SJCRH30 (cell line): ENCODE results near the gene SORCS3. TPM values are rescaled to one million over a fixed set of nuclear protein-coding genes. Genes with fewer than 3 reads are reported as not detected.

Source experiments
- DNase-seq, 2 experiments: peaks; one replicate each; pipeline ENCODE4 v3.0.0-alpha.2; 2015 to 2020
- H3K27ac ChIP-seq: fragments of 250-450 bp; sonication (Bioruptor Pico); 2 replicates; pipeline ENCODE4 v1.5.1; 2020; ENCODE audit warnings: mild to moderate bottlenecking, moderate library complexity
- H3K27me3 ChIP-seq: fragments of 250-450 bp; sonication (Bioruptor Pico); 2 replicates; pipeline ENCODE4 v1.5.1; 2020; ENCODE audit warnings: mild to moderate bottlenecking, moderate library complexity
- H3K36me3 ChIP-seq: fragments of 250-450 bp; sonication (Bioruptor Pico); 2 replicates; pipeline ENCODE4 v1.5.1; 2020; ENCODE audit warnings: mild to moderate bottlenecking, moderate library complexity
- H3K4me1 ChIP-seq: fragments of 250-450 bp; sonication (Bioruptor Pico); 2 replicates; pipeline ENCODE4 v1.5.1; 2020; ENCODE audit warnings: mild to moderate bottlenecking, moderate library complexity
- H3K4me3 ChIP-seq: fragments of 250-450 bp; sonication (Bioruptor Pico); 2 replicates; pipeline ENCODE4 v1.5.1; 2020; ENCODE audit warnings: mild to moderate bottlenecking, moderate library complexity
- H3K9me3 ChIP-seq: fragments of 250-450 bp; sonication (Bioruptor Pico); replicated peaks from 2 replicates; pipeline ENCODE4 v1.5.1; 2020; ENCODE audit warnings: mild to moderate bottlenecking, moderate library complexity
- total RNA-seq: library from RNA; depleted of rRNA; stranded (reverse); fragments of >200 nt; shearing (Covaris generic); gene quantifications from 2 replicates; pipeline ENCODE4 v1.2.3, GENCODE V29; 2014

SORCS3 gene
- total RNA-seq, 1 experiment from 2014 or later = not detected

DNA sequence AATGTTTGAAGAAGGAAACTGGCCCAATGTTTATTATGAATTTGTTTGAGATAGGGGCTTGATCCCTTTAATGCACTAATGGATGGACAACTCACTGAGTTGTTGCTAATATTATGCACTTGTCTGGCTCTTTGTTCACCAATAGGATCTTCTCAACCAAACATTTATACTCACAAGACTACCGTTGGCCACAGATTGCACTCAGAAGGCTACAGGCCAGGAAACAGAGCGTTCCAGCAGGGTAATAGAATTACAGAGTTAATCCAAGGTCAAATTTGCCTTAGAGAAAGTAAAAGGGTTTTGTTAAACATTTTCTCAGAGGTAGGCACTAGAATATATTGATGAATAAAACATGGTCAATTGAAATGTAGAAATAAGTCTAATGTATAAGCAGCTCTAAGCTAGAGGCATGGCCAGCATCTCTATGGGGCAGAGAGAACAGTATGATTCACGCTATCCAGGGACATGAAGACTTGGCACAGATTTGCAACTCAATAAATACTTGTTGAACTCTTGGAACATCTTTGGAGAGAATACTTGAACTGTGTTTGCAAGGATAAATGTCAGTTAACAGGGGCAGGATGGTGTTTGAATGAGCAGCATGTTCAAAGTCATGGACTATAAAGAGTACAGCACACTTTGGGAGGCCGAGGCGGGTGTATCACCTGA is 606.9 kb downstream of the SORCS3 start:
- Histone ChIP-seq H3K36me3 (no peaks in the 10 kb centered on the region), H3K9me3 (no peaks in the 10 kb centered on the region), H3K27me3 (no peaks in the 10 kb centered on the region; the same call in 1 of the 2 replicates), H3K4me1 (no peaks in the 10 kb centered on the region), H3K4me3 (no peak overlapping the region), H3K27ac (no peak overlapping the region)
- no peak for DNase-seq

DNA sequence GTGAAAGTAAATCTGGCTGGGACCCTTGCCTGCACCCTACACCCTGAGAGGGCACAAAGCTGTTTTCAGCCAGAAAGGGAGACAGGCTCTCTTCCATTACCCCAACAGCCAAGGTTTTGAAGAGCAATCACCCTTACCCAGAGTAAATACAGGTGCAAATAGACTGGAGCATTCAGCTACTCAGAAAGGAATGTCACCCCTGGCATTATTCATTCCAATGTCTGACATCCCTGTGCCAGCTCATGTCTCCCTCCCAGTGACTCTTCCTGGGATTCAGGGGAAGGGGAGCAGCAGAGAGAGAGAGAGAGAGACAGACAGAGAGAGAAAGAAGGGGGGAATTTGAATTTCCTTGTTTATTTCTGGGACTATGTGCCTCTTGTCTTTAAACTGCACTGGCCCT is 611.8 kb downstream of the SORCS3 start:
- Histone ChIP-seq H3K27me3 (no peaks in the 10 kb centered on the region; the same call in 1 of the 2 replicates), H3K36me3 (no peaks in the 10 kb centered on the region), H3K9me3 (no peaks in the 10 kb centered on the region), H3K27ac (no peak overlapping the region), H3K4me3 (no peak overlapping the region), H3K4me1 (no peaks in the 10 kb centered on the region)
- DNase-seq = no peak

DNA sequence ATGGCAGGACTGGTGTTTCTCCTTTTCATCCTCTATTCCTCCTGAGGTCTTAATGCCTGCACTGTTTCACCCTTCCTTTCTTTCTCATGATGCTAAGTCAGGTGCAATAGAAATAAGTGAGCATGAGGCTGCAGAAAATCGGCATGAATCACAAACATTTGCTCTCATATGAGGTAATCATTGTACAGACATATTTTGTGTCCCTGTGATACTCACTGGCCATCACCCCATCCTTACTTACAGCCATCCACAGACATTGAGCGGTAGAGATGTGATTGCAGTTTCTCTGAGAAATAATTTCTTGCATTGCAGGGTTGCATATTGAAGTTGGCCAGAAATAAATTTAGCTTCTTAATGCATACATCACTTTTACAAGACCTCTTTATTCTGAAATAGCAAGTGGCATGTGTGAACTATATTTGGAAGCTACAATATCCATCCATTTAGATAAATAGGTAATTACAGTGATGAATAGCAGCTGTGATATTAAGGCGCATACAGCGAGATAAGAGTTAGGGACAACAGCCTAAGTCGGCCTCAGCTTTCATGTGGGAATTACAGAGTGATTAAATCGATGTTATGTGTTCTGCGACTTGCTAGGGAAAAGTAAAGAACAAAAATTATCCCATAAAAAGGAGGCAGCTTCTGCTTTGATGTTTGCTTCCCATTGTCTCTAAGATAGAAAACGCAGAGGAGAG is 612.6 kb downstream of the SORCS3 start:
- H3K4me3 ChIP-seq = no peak overlapping the region
- no peaks in the 10 kb centered on the region; the same call in 1 of the 2 replicates for H3K27me3 ChIP-seq
- H3K36me3 ChIP-seq = no peaks in the 10 kb centered on the region
- H3K4me1 ChIP-seq = no peaks in the 10 kb centered on the region
- H3K9me3 ChIP-seq = no peaks in the 10 kb centered on the region
- no peak for DNase-seq
- no peak overlapping the region for H3K27ac ChIP-seq

DNA sequence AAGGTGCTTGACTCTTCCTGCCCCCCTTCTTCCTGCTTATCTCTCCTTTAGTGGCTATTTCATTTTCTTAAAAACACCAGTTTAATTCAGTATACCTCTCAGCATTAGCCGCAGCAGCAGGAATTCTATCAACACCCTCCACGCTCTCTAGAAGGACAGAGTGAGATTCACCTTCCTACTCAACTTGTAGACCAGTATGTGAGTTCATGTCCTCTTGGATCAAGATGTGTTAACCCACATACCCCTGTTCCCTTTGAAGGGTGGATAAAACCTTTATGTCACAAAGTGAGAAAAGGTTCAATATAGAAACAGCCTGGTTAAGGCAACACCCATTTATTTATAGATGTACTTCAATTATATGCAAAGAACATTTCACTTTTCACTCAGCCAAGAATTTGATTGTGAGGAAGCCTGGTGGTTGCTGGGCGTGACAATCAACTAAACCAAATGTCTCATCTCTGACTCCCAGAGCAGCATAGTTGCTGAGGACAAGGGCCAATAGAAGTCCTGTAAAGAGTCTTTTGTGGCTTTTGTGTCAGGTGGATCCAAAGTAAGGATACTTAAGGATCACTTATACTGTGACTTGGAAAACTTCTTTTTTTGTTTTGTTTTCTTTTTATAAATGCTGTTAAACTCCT is 617.1 kb downstream of the SORCS3 start:
- no peaks in the 10 kb centered on the region for H3K4me1 ChIP-seq
- H3K4me3 ChIP-seq = no peak overlapping the region
- no peak overlapping the region for H3K27ac ChIP-seq
- no peaks in the 10 kb centered on the region for H3K36me3 ChIP-seq
- H3K9me3 ChIP-seq = no peaks in the 10 kb centered on the region
- no peaks in the 10 kb centered on the region for H3K27me3 ChIP-seq
- DNase-seq = no peak

DNA sequence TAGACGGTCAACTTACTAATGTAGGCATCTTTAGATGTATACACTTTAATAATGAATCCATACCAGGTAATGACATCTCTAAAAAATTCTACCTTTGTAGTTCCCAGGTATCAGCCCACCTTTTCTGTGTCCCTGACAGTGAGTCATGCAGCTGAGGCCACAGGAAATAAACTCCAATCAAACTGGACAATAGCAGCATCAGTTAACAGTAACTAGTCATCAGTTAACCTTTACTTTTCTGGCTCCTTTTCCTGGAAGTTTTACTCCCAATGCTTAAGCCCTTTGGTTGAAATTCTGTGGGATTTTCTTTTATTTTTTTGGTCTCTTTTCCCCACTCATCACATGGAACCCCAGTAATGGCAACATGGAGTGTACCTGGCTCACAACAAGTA is 617.6 kb downstream of the SORCS3 start:
- H3K4me1 ChIP-seq = no peaks in the 10 kb centered on the region
- no peak for DNase-seq

DNA sequence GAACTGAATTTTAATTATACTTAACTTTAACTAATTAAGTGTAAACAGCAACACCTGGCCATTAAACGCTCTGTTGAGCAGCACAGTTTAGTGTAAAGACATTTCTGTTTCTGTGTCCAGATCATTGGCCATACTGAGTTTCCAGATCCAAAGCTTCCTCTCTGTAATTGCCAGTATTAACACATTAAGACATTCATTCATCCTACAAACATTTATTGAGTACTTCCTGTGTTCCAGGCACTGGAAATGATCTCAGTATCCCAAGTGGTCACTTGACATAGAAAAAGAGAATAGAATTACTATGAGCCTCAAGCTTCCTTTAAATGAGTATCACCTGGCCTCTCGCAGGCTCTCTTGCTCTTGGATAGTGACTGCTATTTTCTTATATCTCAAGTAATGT is 618.1 kb downstream of the SORCS3 start:
- H3K4me3 ChIP-seq = no peak overlapping the region
- DNase-seq = no peak
- no peaks in the 10 kb centered on the region for H3K27me3 ChIP-seq
- H3K9me3 ChIP-seq = no peaks in the 10 kb centered on the region
- no peaks in the 10 kb centered on the region for H3K36me3 ChIP-seq
- no peaks in the 10 kb centered on the region for H3K4me1 ChIP-seq
- no peak overlapping the region for H3K27ac ChIP-seq

More for the DNA sequence above, 617.6 kb downstream of the SORCS3 start:
- no peaks in the 10 kb centered on the region for H3K9me3 ChIP-seq
- H3K27me3 ChIP-seq = no peaks in the 10 kb centered on the region
- no peak overlapping the region for H3K4me3 ChIP-seq
- H3K36me3 ChIP-seq = no peaks in the 10 kb centered on the region
- H3K27ac ChIP-seq = no peak overlapping the region

DNA sequence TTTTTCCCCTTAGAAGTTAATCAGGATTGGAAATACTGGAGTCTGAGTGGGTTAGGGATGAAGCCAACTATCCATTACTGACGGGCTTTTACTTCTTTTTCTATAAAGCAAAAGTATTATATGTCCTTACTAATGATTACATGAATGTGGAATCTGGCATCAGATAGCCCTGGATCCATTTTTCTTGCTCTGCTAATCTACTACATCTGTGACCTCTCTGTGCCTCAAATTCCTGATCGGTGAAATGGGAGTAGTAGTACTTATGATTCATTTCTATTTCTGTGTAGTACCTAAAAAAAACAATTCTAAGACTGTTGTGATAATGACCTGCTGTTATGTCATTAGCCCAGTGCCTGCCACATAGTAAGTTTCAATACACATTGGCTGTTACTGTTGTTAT is 621.6 kb downstream of the SORCS3 start:
- H3K9me3 ChIP-seq = no peaks in the 10 kb centered on the region
- no peaks in the 10 kb centered on the region for H3K4me1 ChIP-seq
- no peak overlapping the region for H3K27ac ChIP-seq
- DNase-seq = no peak
- H3K4me3 ChIP-seq = no peak overlapping the region
- no peaks in the 10 kb centered on the region for H3K36me3 ChIP-seq
- H3K27me3 ChIP-seq = no peaks in the 10 kb centered on the region

DNA sequence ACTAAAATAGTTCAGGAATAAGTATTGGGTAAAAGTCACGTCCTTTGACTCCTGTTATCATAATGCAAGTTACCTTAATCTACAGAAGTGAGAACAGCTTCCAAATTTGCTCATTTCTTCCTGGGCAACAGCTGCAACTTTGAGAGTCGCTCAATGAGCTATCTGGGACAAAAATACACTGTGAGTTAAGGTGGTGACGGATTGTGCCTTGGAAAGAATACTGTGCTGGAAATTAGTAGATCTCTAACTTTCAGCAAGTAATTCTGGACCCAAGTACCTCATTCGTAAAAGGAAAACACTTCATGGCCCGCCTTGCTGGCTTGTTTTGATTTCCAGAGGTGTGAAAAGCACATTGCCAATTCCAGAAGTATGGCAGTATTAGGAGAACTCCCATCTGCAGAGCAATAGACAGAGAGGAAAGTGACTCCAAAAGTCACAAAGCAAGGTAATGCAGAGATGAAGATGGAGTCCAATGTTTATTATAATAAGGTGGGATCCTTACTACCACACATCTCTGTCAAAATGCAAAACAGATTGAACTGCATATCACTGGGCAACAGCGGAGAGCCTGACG is 626.0 kb downstream of the SORCS3 start:
- Histone ChIP-seq H3K27me3 (no peaks in the 10 kb centered on the region), H3K9me3 (no peaks in the 10 kb centered on the region), H3K4me1 (no peaks in the 10 kb centered on the region), H3K27ac (no peak overlapping the region), H3K36me3 (no peaks in the 10 kb centered on the region), H3K4me3 (no peak overlapping the region)
- DNase-seq = no peak

DNA sequence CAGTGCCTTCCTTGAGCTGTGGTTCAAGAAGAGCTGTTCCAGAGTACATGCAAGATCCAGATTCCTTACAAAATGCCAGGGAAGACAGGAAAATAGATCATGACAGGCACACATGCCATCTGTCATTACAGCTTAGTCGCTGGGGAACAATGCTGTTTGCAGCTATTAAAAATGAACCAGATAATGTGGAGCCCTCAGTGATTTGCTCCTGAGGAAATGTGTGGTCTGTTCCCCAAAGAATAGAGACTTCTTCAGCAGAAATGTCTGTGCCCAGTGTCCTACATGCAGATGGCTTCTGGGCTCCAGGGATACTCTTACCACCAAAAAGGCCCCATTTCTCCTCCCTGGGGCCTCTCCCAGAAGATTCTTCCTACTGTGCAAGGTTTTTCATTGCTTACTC is 627.9 kb downstream of the SORCS3 start:
- Histone ChIP-seq H3K9me3 (no peaks in the 10 kb centered on the region), H3K4me3 (no peak overlapping the region), H3K27ac (no peak overlapping the region), H3K4me1 (no peaks in the 10 kb centered on the region), H3K36me3 (no peaks in the 10 kb centered on the region), H3K27me3 (peaks cover 5% of the 10 kb centered on the region; the same call in 1 of the 2 replicates)
- DNase-seq = no peak

DNA sequence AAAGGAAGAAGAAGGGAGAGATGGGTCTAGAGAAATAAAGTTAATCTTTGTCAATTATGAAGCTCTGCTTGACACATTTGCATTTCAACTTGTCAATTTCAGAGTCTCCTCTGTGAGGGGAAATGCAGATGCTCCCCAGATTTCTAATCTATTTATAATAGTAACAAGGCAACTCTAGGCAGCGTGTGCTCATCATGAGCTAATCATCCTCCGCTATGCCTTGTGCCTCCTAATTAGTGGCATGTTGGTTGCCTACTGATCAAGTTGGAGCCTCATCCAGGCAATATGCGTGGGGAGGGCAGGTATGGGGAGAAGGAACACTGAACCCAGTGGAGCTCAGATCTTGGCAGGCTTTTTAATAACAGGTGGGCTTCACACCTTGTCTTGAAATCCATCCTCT is 628.6 kb downstream of the SORCS3 start:
- no peak overlapping the region for H3K27ac ChIP-seq
- H3K27me3 ChIP-seq = peaks cover 5% of the 10 kb centered on the region; the same call in 1 of the 2 replicates
- DNase-seq = no peak

DNA sequence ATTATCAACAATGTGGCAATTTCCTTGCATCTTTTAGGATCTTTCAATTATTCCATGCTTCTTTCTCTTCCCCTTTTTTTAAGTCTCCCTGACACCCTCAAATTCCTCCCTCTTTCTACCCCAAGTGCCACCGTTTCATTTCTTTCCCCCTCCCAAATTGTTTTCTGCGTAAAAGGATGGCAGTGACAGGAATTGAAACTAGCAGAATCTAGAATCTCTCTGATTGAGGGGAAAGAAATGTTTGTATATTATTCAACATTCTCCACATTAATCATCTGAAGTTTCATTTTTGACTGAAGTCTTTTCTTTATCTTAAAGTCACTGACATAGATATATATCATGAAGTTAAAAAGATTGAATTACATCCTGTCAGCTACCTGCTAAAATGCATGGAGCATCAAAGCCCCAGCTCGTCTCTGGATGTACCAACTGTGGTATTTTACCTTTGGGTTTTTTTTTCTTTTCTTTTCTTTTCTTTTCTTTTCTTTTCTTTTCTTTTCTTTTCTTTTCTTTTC is 633.5 kb downstream of the SORCS3 start:
- Histone ChIP-seq H3K9me3 (no peaks in the 10 kb centered on the region), H3K4me3 (no peak overlapping the region), H3K27me3 (peaks cover 10% of the 10 kb centered on the region; the same call in 1 of the 2 replicates), H3K4me1 (no peaks in the 10 kb centered on the region), H3K36me3 (no peaks in the 10 kb centered on the region), H3K27ac (no peak overlapping the region)
- no peak for DNase-seq

More for the DNA sequence above, 628.6 kb downstream of the SORCS3 start:
- H3K9me3 ChIP-seq = no peaks in the 10 kb centered on the region
- H3K4me1 ChIP-seq = no peaks in the 10 kb centered on the region
- no peak overlapping the region for H3K4me3 ChIP-seq
- H3K36me3 ChIP-seq = no peaks in the 10 kb centered on the region

DNA sequence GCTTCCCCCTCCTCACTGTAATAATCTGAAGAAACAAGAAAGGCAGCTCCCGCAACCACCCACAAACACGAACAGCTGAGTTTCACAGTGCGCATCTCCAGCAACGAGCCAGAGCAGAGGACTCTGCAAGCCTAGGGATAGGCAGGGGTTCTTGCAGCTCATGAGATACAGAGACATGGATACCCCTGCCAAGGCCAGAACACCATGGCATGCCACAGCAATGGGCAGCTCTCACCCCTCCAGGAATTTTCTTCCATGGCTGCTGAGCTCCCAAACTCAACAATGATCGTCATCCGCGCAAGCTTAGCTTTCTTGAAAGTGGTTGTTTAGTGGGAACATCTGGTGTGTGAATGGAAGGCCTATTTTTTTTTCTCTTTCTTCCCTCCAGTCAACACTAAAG is 637.3 kb downstream of the SORCS3 start:
- H3K4me3 ChIP-seq = no peak overlapping the region
- H3K27ac ChIP-seq = no peak overlapping the region
- H3K27me3 ChIP-seq = peaks cover 5% of the 10 kb centered on the region; the same call in 1 of the 2 replicates
- no peaks in the 10 kb centered on the region for H3K9me3 ChIP-seq
- DNase-seq = no peak
- no peaks in the 10 kb centered on the region for H3K4me1 ChIP-seq
- H3K36me3 ChIP-seq = no peaks in the 10 kb centered on the region

DNA sequence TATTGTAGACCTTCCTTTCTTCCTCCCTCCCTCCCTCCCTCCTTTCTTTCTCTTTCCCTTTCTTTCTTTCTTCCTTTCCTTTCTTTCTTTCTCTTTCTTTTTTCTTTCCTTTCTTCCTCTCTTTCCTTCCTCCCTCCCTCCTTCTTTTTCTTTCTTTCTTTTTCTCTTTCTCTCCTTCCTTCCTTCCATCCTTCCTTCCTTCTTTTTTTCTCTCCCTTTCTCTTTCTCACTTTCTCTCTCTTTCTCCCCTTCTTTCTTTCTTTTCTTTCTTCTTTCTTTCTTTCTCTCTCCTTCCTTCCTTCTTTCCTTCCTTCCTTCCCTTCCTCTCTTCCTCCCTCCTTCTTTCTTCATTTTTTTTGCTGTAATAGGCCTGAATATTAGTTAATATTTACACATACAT is 638.0 kb downstream of the SORCS3 start:
- DNase-seq = no peak
- no peaks in the 10 kb centered on the region for H3K4me1 ChIP-seq
- peaks cover 5% of the 10 kb centered on the region; the same call in 1 of the 2 replicates for H3K27me3 ChIP-seq
- no peak overlapping the region for H3K4me3 ChIP-seq
- no peaks in the 10 kb centered on the region for H3K36me3 ChIP-seq
- H3K27ac ChIP-seq = no peak overlapping the region
- H3K9me3 ChIP-seq = no peaks in the 10 kb centered on the region

DNA sequence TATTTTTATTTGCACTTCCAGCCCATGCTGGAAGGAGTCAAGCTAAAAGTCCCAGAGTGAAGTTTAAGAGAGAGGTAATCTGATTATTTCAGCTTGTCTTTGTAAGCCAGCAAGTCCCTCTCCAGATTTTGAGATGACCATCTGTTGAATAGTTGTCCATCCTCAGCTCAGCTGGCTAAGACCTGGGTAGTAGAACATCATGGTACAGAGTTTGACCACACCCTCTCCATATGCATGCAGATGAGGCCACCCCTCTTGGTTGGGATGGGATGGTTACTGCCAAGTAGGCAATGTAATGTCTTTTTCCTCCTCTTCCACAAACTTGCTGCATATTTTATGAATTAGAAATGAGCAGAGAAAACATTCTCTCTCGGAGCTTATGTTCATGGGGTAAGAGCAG is 639.8 kb downstream of the SORCS3 start:
- DNase-seq = no peak
- H3K9me3 ChIP-seq = no peaks in the 10 kb centered on the region
- no peak overlapping the region for H3K27ac ChIP-seq
- no peaks in the 10 kb centered on the region for H3K36me3 ChIP-seq
- no peaks in the 10 kb centered on the region for H3K4me1 ChIP-seq
- peaks cover 5% of the 10 kb centered on the region; the same call in 1 of the 2 replicates for H3K27me3 ChIP-seq
- no peak overlapping the region for H3K4me3 ChIP-seq
